ENCODE measurements around the gene ZBTB3. TPM values are rescaled to one million over a fixed set of nuclear protein-coding genes. Genes with fewer than 3 reads are reported as not detected.
A peak's percentile ranks its signal among the peaks of the same experiment; 100 is the strongest.

The ZBTB3 gene
- polyA plus RNA-seq, 1 donor from 2014 or later = 8.5 TPM

GRCh38 chr11:62712276-62712812 lies 41.6 kb downstream of the ZBTB3 start:
- H2AFZ ChIP-seq (ENCODE audit: low read depth, low read length) = no peak overlapping the region
- no peak overlapping the region for H3K27ac ChIP-seq (ENCODE audit: low read length)
- H3F3A ChIP-seq (ENCODE audit: insufficient read depth, low read length, poor library complexity, severe bottlenecking) = peaks cover 6% of the 10 kb centered on the region
- TF ChIP-seq REST (IDR thresholded peaks at IDR 0.05; ENCODE audit: borderline replicate concordance) (no peak), TAF1 (IDR thresholded peaks at IDR 0.05; ENCODE audit: low read depth) (no peak), RAD21 (conservative IDR thresholded peaks at IDR 0.05) (no peak), EZH2 (IDR thresholded peaks at IDR 0.05; ENCODE audit: borderline replicate concordance, insufficient read depth, low read length, poor library complexity, severe bottlenecking) (no peak)
- no peaks in the 10 kb centered on the region for H4K20me1 ChIP-seq (ENCODE audit: insufficient read depth)
- H3K27me3 ChIP-seq (ENCODE audit: insufficient read depth, low read depth, low read length) = no peaks in the 10 kb centered on the region
- H3K79me2 ChIP-seq (replicated peaks; ENCODE audit: insufficient read depth, low read length) = peaks cover 18% of the 10 kb centered on the region
- H3K4me3 ChIP-seq (ENCODE audit: low read length) = no peak overlapping the region
- peaks cover 11% of the 10 kb centered on the region for H3K36me3 ChIP-seq (ENCODE audit: insufficient read depth, low read length)
- H3K9me2 ChIP-seq (ENCODE audit: insufficient read depth, low read length) = no peaks in the 10 kb centered on the region
- H3K4me2 ChIP-seq (ENCODE audit: low read length) = no peak overlapping the region
- no peak overlapping the region for H3K9ac ChIP-seq (ENCODE audit: low read length)
- no peaks in the 10 kb centered on the region for H3K9me3 ChIP-seq (ENCODE audit: low read length)

GRCh38 chr11:62710001-62710345 lies 44.0 kb downstream of the ZBTB3 start:
- Histone ChIP-seq H2AFZ (ENCODE audit: low read depth, low read length) (peak overlapping the region; percentile 71), H3K9me2 (ENCODE audit: insufficient read depth, low read length) (no peaks in the 10 kb centered on the region), H3K4me3 (ENCODE audit: low read length) (peak overlapping the region; percentile 75), H3K27ac (ENCODE audit: low read length) (peak overlapping the region; percentile 96), H3F3A (ENCODE audit: insufficient read depth, low read length, poor library complexity, severe bottlenecking) (peaks cover 6% of the 10 kb centered on the region), H3K4me2 (ENCODE audit: low read length) (peak overlapping the region; percentile 94), H3K79me2 (replicated peaks; ENCODE audit: insufficient read depth, low read length) (peaks cover 35% of the 10 kb centered on the region), H3K9ac (ENCODE audit: low read length) (peak overlapping the region; percentile 99), H3K27me3 (ENCODE audit: insufficient read depth, low read depth, low read length) (no peaks in the 10 kb centered on the region), H4K20me1 (ENCODE audit: insufficient read depth) (no peaks in the 10 kb centered on the region), H3K36me3 (ENCODE audit: insufficient read depth, low read length) (peaks cover 11% of the 10 kb centered on the region), H3K9me3 (ENCODE audit: low read length) (no peaks in the 10 kb centered on the region)
- no peak for TF ChIP-seq EZH2 (IDR thresholded peaks at IDR 0.05; ENCODE audit: borderline replicate concordance, insufficient read depth, low read length, poor library complexity, severe bottlenecking)
- no peak for TF ChIP-seq EP300 (conservative IDR thresholded peaks at IDR 0.05; ENCODE audit: poor library complexity, severe bottlenecking)
- no peak for TF ChIP-seq REST (IDR thresholded peaks at IDR 0.05; ENCODE audit: borderline replicate concordance)
- TF ChIP-seq RAD21 (conservative IDR thresholded peaks at IDR 0.05) = no peak
- no peak for TF ChIP-seq POLR2AphosphoS5 (IDR thresholded peaks at IDR 0.05)
- no peak for TF ChIP-seq MXI1 (conservative IDR thresholded peaks at IDR 0.05; ENCODE audit: poor library complexity, severe bottlenecking)
- TF ChIP-seq SMC3 (conservative IDR thresholded peaks at IDR 0.05; ENCODE audit: poor library complexity) = no peak
- TF ChIP-seq TAF1 (IDR thresholded peaks at IDR 0.05; ENCODE audit: low read depth) = no peak
- no peak for TF ChIP-seq CTCF (IDR thresholded peaks at IDR 0.05; ENCODE audit: poor library complexity, severe bottlenecking)

All from neural cell (in vitro differentiated cells).